CD4-positive, alpha-beta T cell treated with Interleukin-17A for 4 hours (primary cell): ENCODE measurements around the gene TBX4.

Source experiments
- DNase-seq: peaks from one replicate; pipeline ENCODE4 v3.0.0-alpha.2; 2020; ENCODE audit warnings: mixed read lengths

The TBX4 gene

GRCh38 chr17:61467416-61468262 is 15.4 kb downstream of the TBX4 start:
- no peak for DNase-seq

GRCh38 chr17:61468263-61468907 is 16.2 kb downstream of the TBX4 start:
- DNase-seq: no peak

- DNase-seq: no peak
Measured at GRCh38 chr17:61469474-61469873, 17.3 kb downstream of the TBX4 start.

- no peak for DNase-seq
Measured at GRCh38 chr17:61469949-61470348, 17.7 kb downstream of the TBX4 start.

- no peak for DNase-seq
Measured at GRCh38 chr17:61470530-61471136, 18.4 kb downstream of the TBX4 start.

- no peak for DNase-seq
Measured at GRCh38 chr17:61474235-61474927, 22.2 kb downstream of the TBX4 start.

- DNase-seq: no peak
Measured at GRCh38 chr17:61474934-61475333, 22.7 kb downstream of the TBX4 start.

GRCh38 chr17:61475726-61476125 is 23.5 kb downstream of the TBX4 start:
- DNase-seq: no peak

- DNase-seq: no peak
Measured at GRCh38 chr17:61476476-61477203, 24.4 kb downstream of the TBX4 start.

GRCh38 chr17:61477204-61477834 is 25.1 kb downstream of the TBX4 start:
- DNase-seq: no peak

GRCh38 chr17:61478026-61478789 is 26.0 kb downstream of the TBX4 start:
- DNase-seq: no peak

- DNase-seq: no peak
Measured at GRCh38 chr17:61478790-61479492, 26.7 kb downstream of the TBX4 start.

GRCh38 chr17:61479493-61480413 is 27.5 kb downstream of the TBX4 start:
- no peak for DNase-seq

- DNase-seq: no peak
Measured at GRCh38 chr17:61480414-61480807, 28.2 kb downstream of the TBX4 start.

GRCh38 chr17:61481421-61481820 is 29.2 kb downstream of the TBX4 start:
- no peak for DNase-seq

- no peak for DNase-seq
Measured at GRCh38 chr17:61482467-61482866, 30.2 kb downstream of the TBX4 start.

- DNase-seq: no peak
Measured at GRCh38 chr17:61483778-61484116, 31.5 kb downstream of the TBX4 start.

- DNase-seq: no peak
Measured at GRCh38 chr17:61484174-61484573, 32.0 kb downstream of the TBX4 start.

- DNase-seq: no peak
Measured at GRCh38 chr17:61485067-61485775, 33.0 kb downstream of the TBX4 start.
